ENCODE data around the gene IFNAR2.

IFNAR2 gene

DNA sequence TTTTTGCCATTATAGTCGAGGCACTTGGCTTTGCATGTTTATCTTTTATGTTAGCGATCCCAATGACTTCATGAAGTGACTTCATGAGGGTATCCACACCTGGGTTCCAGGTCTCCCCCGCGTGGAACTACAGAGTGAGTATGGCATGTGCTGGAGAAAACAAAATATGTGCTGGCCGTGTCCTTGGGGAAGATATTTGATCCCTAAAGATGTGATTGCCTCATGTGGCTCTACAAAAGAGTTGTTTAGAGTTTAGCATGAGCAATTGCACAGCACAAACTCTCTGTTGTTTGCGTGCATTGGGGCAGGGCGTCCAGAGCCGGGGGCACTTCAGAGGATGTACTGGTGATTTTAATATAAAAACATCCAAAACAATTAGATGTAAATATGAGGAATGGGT lies 41.2 kb downstream of the IFNAR2 start:
- DNase-seq, result no peak

DNA sequence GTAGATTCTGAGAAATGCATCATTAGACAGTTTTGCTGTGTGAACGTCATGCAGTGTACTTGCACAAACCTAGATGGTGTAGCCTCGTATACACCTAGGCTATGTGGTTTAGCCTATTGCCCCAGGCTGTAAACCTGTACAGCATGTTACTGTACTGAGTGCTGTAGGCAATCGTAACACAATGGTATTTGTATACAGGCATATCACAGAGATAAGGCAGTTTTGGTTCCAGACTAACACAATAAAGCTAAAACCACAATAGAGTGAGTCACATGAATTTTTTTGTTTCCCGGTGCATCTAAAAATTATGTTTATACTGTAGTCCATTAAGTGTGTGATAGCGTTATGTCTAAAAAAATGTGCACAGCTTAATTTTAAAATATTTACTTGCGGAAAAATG lies 43.3 kb downstream of the IFNAR2 start:
- no peak for DNase-seq

DNA sequence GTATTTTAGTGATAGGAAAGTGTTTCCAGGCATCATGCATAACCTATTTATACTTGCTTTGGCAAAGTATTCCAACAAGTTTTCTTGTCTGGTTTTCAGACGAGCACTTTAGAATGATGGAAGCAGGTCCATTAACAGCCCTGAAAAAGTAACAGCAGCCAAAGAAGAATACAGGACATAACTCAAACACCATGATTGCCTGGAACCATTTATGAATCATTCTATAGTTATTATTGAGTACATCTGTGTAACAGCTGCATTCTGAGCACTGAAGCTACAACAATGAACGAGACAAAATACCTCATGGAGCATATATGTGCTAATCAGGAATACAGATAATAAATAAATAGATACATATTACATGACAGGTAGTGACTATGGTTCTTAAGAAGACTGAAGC lies 49.0 kb downstream of the IFNAR2 start:
- peak; percentile 36 for DNase-seq

DNA sequence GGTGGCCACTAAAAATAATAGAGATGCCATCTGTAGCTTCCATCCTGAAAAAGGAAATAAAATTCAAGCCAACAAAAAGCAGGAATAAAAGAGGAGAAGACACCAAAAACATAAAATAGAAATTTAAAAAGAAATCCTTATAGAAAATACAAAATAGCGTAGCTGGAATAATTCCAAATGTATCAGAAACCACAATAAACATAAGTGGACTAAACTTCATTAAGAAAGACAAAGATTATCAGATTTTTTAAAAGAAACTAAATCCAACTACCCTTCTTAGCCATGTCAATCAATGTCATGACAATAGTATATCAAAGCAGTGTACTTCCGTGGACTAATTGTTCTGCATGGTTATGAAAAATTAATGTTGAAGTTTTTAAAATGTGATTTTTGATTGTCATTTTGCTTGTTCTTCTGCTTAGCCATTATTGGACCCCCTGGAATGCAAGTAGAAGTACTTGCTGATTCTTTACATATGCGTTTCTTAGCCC lies 49.6 kb downstream of the IFNAR2 start:
- no peak for DNase-seq
